CD14-positive monocyte (primary cell): ENCODE results near the gene IL1R2. TPM values are rescaled to one million over a fixed set of nuclear protein-coding genes. Genes with fewer than 3 reads are reported as not detected.

Experiments
- DNase-seq, 3 donors: peaks; one replicate each; pipeline ENCODE4 v3.0.0-alpha.2; 2011 to 2022
- H2AFZ ChIP-seq: 2 replicates; pipeline ENCODE4 v1.6.0; 2012; ENCODE audit warnings: mild to moderate bottlenecking, low read depth, low read length, inconsistent platforms; ENCODE audit not compliant: insufficient read depth, poor library complexity, severe bottlenecking
- H3K27ac ChIP-seq, 2 donors: 1 replicate in 1 of 2; 2 replicates in 1 of 2; pipeline ENCODE4 v1.5.1; 2012 to 2013; ENCODE audit warnings: low read length in 2 of 2, control low read depth in 1 of 2, inconsistent platforms in 1 of 2, low read depth in 1 of 2, mild to moderate bottlenecking in 1 of 2
- H3K27me3 ChIP-seq, 2 donors: one replicate each; pipeline versions ENCODE4 v1.6.0 to v1.6.1; 2011 to 2013; ENCODE audit warnings: low read length in 2 of 2; ENCODE audit not compliant: control insufficient read depth in 2 of 2, insufficient read depth in 2 of 2
- H3K36me3 ChIP-seq, 2 donors: replicated peaks in 1 of 2; 1 replicate in 1 of 2; 2 replicates in 1 of 2; pipeline versions ENCODE4 v1.5.1 to v1.6.1; 2012 to 2013; ENCODE audit warnings: low read length in 2 of 2, control low read depth in 1 of 2, inconsistent platforms in 1 of 2, mild to moderate bottlenecking in 1 of 2; ENCODE audit not compliant: insufficient read depth in 2 of 2, control insufficient read depth in 1 of 2
- H3K4me1 ChIP-seq, 2 donors: 1 replicate in 1 of 2; 2 replicates in 1 of 2; pipeline versions ENCODE4 v1.5.1 to v1.6.1; 2012 to 2013; ENCODE audit warnings: low read length in 2 of 2, control low read depth in 1 of 2, inconsistent platforms in 1 of 2, mild to moderate bottlenecking in 1 of 2, moderate library complexity in 1 of 2; ENCODE audit not compliant: insufficient read depth in 2 of 2, control insufficient read depth in 1 of 2
- H3K4me2 ChIP-seq: replicated peaks from 2 replicates; pipeline ENCODE3; 2012; ENCODE audit warnings: low read length, moderate library complexity, mild to moderate bottlenecking; ENCODE audit not compliant: poor library complexity, severe bottlenecking; ENCODE audit errors: extremely low read depth
- H3K4me3 ChIP-seq, 3 experiments: fragments of 200-600 bp in 1 of 3; sonication (generic) in 1 of 3; replicated peaks in 1 of 3; 1 replicate in 2 of 3; 2 replicates in 1 of 3; pipeline ENCODE4 v1.5.1; 2011 to 2013; ENCODE audit warnings: low read length in 3 of 3, mild to moderate bottlenecking in 3 of 3, control low read depth in 2 of 3, low read depth in 2 of 3, inconsistent platforms in 1 of 3, moderate library complexity in 1 of 3
- H3K79me2 ChIP-seq: 2 replicates; pipeline ENCODE4 v1.6.0; 2012; ENCODE audit warnings: mild to moderate bottlenecking, control low read depth, inconsistent platforms, low read length, moderate library complexity; ENCODE audit not compliant: insufficient read depth
- H3K9ac ChIP-seq: 2 replicates; pipeline ENCODE4 v1.6.0; 2017; ENCODE audit warnings: low read length, mild to moderate bottlenecking; ENCODE audit not compliant: insufficient read depth, poor library complexity, severe bottlenecking
- H3K9me3 ChIP-seq, 2 donors: replicated peaks in 1 of 2; 1 replicate in 1 of 2; 2 replicates in 1 of 2; pipeline versions ENCODE4 v1.5.1 to v1.6.1; 2012 to 2013; ENCODE audit warnings: low read length in 2 of 2, control low read depth in 1 of 2; ENCODE audit not compliant: control insufficient read depth in 1 of 2, insufficient read depth in 1 of 2
- H4K20me1 ChIP-seq: 2 replicates; pipeline ENCODE4 v1.6.0; 2012; ENCODE audit warnings: mild to moderate bottlenecking, low read length, control low read depth, moderate library complexity; ENCODE audit not compliant: insufficient read depth
- H3K27ac Mint-ChIP-seq, 7 donors: one replicate each; pipeline ENCODE4 v1.8.0; 2020; ENCODE audit warnings: mild to moderate bottlenecking in 7 of 7, mixed read lengths in 7 of 7, moderate library complexity in 6 of 7, inconsistent platforms in 2 of 7
- H3K27me3 Mint-ChIP-seq, 3 donors: one replicate each; pipeline ENCODE4 v1.8.0; 2021 to 2022; ENCODE audit warnings: low read depth in 3 of 3, mild to moderate bottlenecking in 3 of 3, mixed read lengths in 3 of 3, moderate library complexity in 3 of 3, inconsistent platforms in 1 of 3
- H3K36me3 Mint-ChIP-seq, 2 donors: one replicate each; pipeline ENCODE4 v1.8.0; 2020; ENCODE audit warnings: mixed read lengths in 2 of 2, inconsistent platforms in 1 of 2, mild to moderate bottlenecking in 1 of 2
- H3K4me1 Mint-ChIP-seq: one replicate; pipeline ENCODE4 v1.8.0; 2020; ENCODE audit warnings: mild to moderate bottlenecking, mixed read lengths
- H3K4me3 Mint-ChIP-seq, 2 donors: one replicate each; pipeline ENCODE4 v1.8.0; 2020; ENCODE audit warnings: mild to moderate bottlenecking in 2 of 2, mixed read lengths in 2 of 2, moderate library complexity in 1 of 2
- H3K9me3 Mint-ChIP-seq, 7 donors: one replicate each; pipeline ENCODE4 v1.8.0; 2020 to 2022; ENCODE audit warnings: mixed read lengths in 7 of 7, mild to moderate bottlenecking in 6 of 7, moderate library complexity in 6 of 7, inconsistent platforms in 2 of 7
- WGBS: methylation state at CpG from one replicate; pipeline ENCODE4 v1.1.5; 2013; ENCODE audit warnings: missing lambda C conversion rate; ENCODE audit not compliant: insufficient coverage; 5-methylcytosine and 5-hydroxymethylcytosine counted together
- intact Hi-C, 2 donors: fragments of 100-400 bp; cut with micrococcal nuclease; formaldehyde crosslinking; loops; one replicate each; pipeline versions ENCODE4 v1.15.0 to v1.15.1; 2023
- polyA plus RNA-seq, 3 donors: library from polyadenylated mRNA; depleted of rRNA in 1 of 3; unstranded in 2 of 3; stranded (reverse) in 1 of 3; fragments of 300-500 nt in 2 of 3; fragments of >200 nt in 1 of 3; fragmentation: Illumina TruSeq in 2 of 3; gene quantifications; 1 replicate in 2 of 3; 2 replicates in 1 of 3; pipeline ENCODE4 v1.2.3, GENCODE V29; 2012 to 2021
- TF ChIP-seq, protein P1 (sequence below): fragments of 200-600 bp; IDR thresholded peaks from one replicate; pipeline ENCODE4 v1.8.0; 2022; ENCODE audit warnings: antibody characterized with exemption, mild to moderate bottlenecking

The IL1R2 gene
- polyA plus RNA-seq, 3 donors: 5.9 to 12.0 (median 6.2) TPM

- Mint-ChIP-seq H3K9me3 (peaks cover 0 to 9% (median 0%) of the 10 kb centered on the region in 7 donors), H3K27me3 (peaks cover 1 to 5% (median 2%) of the 10 kb centered on the region in 3 donors), H3K4me1 (peaks cover 40% of the 10 kb centered on the region), H3K4me3 (no peak overlapping the region), H3K27ac (peak overlapping the region in 3 of 7 donors; percentile 50 to 85 (median 50)), H3K36me3 (peaks cover 3 to 15% of the 10 kb centered on the region in 2 donors)
- H3K27me3 ChIP-seq: no peaks in the 10 kb centered on the region
- H3K4me3 ChIP-seq: no peak overlapping the region
- no peaks in the 10 kb centered on the region for H3K36me3 ChIP-seq
- H3K27ac ChIP-seq: no peak overlapping the region
- no peak overlapping the region for H3K4me2 ChIP-seq
- no peak overlapping the region for H2AFZ ChIP-seq
- DNase-seq: no peak
- H3K4me1 ChIP-seq: peaks cover 24 to 40% of the 10 kb centered on the region in 2 donors
- TF ChIP-seq, protein P1, sequence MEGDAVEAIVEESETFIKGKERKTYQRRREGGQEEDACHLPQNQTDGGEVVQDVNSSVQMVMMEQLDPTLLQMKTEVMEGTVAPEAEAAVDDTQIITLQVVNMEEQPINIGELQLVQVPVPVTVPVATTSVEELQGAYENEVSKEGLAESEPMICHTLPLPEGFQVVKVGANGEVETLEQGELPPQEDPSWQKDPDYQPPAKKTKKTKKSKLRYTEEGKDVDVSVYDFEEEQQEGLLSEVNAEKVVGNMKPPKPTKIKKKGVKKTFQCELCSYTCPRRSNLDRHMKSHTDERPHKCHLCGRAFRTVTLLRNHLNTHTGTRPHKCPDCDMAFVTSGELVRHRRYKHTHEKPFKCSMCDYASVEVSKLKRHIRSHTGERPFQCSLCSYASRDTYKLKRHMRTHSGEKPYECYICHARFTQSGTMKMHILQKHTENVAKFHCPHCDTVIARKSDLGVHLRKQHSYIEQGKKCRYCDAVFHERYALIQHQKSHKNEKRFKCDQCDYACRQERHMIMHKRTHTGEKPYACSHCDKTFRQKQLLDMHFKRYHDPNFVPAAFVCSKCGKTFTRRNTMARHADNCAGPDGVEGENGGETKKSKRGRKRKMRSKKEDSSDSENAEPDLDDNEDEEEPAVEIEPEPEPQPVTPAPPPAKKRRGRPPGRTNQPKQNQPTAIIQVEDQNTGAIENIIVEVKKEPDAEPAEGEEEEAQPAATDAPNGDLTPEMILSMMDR: no peak
- WGBS: 80% methylated on average over 4 of the region's 8 CpGs
- H3K9ac ChIP-seq: no peak overlapping the region
- no peaks in the 10 kb centered on the region for H3K79me2 ChIP-seq
- intact Hi-C loops: loop anchor here in 1 of 2 donors (5.0 kb wide), 1 partner anchor 35 kb away; no protein-coding TSS in a partner anchor
- H3K9me3 ChIP-seq: no peaks in the 10 kb centered on the region
- H4K20me1 ChIP-seq: no peaks in the 10 kb centered on the region
Observed at GRCh38 chr2:102027036-102027980, 35.5 kb downstream of the IL1R2 start.

DNA sequence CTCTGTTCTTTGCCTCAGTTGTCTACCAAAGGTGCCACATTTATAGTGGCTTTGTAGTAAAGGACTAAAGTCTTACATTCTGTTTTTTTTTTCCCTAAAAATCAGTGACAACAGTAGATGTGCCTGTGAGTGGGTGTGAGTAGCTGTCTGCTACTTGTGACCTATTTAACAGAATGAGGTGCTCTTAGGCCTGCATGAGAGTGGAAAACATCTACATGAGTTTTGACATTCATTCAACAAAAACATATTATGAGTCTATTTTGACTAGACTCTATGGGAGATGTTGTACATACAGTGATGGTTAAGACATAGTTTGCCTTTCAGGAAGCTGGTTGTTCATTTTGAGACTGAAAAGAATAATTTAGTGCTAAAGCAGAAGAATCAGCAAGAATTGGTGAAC lies 36.7 kb downstream of the IL1R2 start:
- H3K36me3 ChIP-seq: no peaks in the 10 kb centered on the region
- H3K27me3 Mint-ChIP-seq: peaks cover 0 to 5% (median 1%) of the 10 kb centered on the region in 3 donors
- no peak overlapping the region for H3K4me3 Mint-ChIP-seq
- H3K36me3 Mint-ChIP-seq: peaks cover 3 to 13% of the 10 kb centered on the region in 2 donors
- no peak overlapping the region for H3K27ac ChIP-seq
- H3K4me1 ChIP-seq: peaks cover 35 to 51% of the 10 kb centered on the region in 2 donors
- H3K27ac Mint-ChIP-seq: peak overlapping the region in 1 of 7 donors; percentile 5
- H3K4me1 Mint-ChIP-seq: peaks cover 52% of the 10 kb centered on the region
- DNase-seq: no peak
- no peak overlapping the region for H2AFZ ChIP-seq
- no peaks in the 10 kb centered on the region for H4K20me1 ChIP-seq
- no peaks in the 10 kb centered on the region for H3K79me2 ChIP-seq
- peaks cover 0 to 9% (median 0%) of the 10 kb centered on the region in 7 donors for H3K9me3 Mint-ChIP-seq
- H3K9me3 ChIP-seq: no peaks in the 10 kb centered on the region
- intact Hi-C loops: loop anchor here in 1 of 2 donors (5.0 kb wide), 1 partner anchor 34 kb away; no protein-coding TSS in a partner anchor
- H3K4me3 ChIP-seq: no peak overlapping the region
- no peak overlapping the region for H3K9ac ChIP-seq
- H3K4me2 ChIP-seq: no peak overlapping the region
- TF ChIP-seq, protein P1: no peak
- no peaks in the 10 kb centered on the region for H3K27me3 ChIP-seq
